Sigmoid colon (tissue), 7 donors: Measurements from ENCODE around the gene ORM1. TPM values are rescaled to one million over a fixed set of nuclear protein-coding genes. Genes with fewer than 3 reads are reported as not detected.

ENCODE experiments used
- DNase-seq: peaks from one replicate; pipeline ENCODE4 v3.0.0-alpha.2; 2019
- H3K27ac ChIP-seq, 4 donors: fragments of 200-600 bp; sonication (generic); one replicate each; pipeline ENCODE4 v1.5.1; 2016 to 2019; ENCODE audit warnings: mild to moderate bottlenecking in 1 of 4
- H3K27me3 ChIP-seq, 3 donors: fragments of 200-600 bp; sonication (generic); one replicate each; pipeline ENCODE4 v1.5.1; 2019; ENCODE audit warnings: mild to moderate bottlenecking in 1 of 3
- H3K36me3 ChIP-seq, 4 donors: fragments of 200-600 bp; sonication (generic); one replicate each; pipeline ENCODE4 v1.5.1; 2016 to 2019
- H3K4me1 ChIP-seq, 4 donors: fragments of 200-600 bp; sonication (generic); one replicate each; pipeline ENCODE4 v1.5.1; 2017 to 2019
- H3K4me3 ChIP-seq, 4 donors: fragments of 200-600 bp; sonication (generic); one replicate each; pipeline ENCODE4 v1.5.1; 2017 to 2019; ENCODE audit warnings: mild to moderate bottlenecking in 2 of 4, moderate library complexity in 1 of 4
- H3K9me3 ChIP-seq, 4 donors: fragments of 200-600 bp in 3 of 4; sonication (generic) in 3 of 4; one replicate each; pipeline versions ENCODE4 v1.5.1 to v1.6.1; 2013 to 2019
- EP300 ChIP-seq, 4 donors: sonication (generic); formaldehyde crosslinking; IDR thresholded peaks; one replicate each; pipeline ENCODE4 v1.6.1; 2017; ENCODE audit warnings: antibody characterized with exemption in 4 of 4
- POLR2A ChIP-seq, 2 donors: fragments of 450-650 bp; IDR thresholded peaks; one replicate each; pipeline ENCODE4 v1.6.1; 2016; ENCODE audit warnings: antibody characterized with exemption in 2 of 2, mild to moderate bottlenecking in 2 of 2, moderate library complexity in 2 of 2
- POLR2AphosphoS5 ChIP-seq, 4 donors: sonication (generic); formaldehyde crosslinking; IDR thresholded peaks; one replicate each; pipeline ENCODE4 v1.6.1; 2017; ENCODE audit warnings: antibody characterized with exemption in 4 of 4
- WGBS, 2 donors: extraction: QIAGEN DNeasy Blood & Tissue Kit; methylation state at CpG; one replicate each; pipeline ENCODE4 v1.1.7; 2013; 5-methylcytosine and 5-hydroxymethylcytosine counted together
- intact Hi-C: fragments of 100-400 bp; cut with DNase I; formaldehyde crosslinking; loops from one replicate; pipeline ENCODE4 v1.15.1; 2023
- polyA plus RNA-seq, 3 donors: library from polyadenylated mRNA; stranded (reverse); fragments of 200-250 nt; gene quantifications; one replicate each; pipeline ENCODE4 v1.2.3, GENCODE V29; 2013
- total RNA-seq, 4 donors: library from RNA; depleted of rRNA; stranded (reverse); fragments of >200 nt; gene quantifications; one replicate each; pipeline ENCODE4 v1.1.0, GENCODE V29; 2016
- TF ChIP-seq, protein P1 (sequence below), 4 experiments: fragments of 450-650 bp in 3 of 4; fragments of 200-600 bp in 1 of 4; IDR thresholded peaks; one replicate each; pipeline ENCODE4 v1.5.1; 2016 to 2019; ENCODE audit warnings: antibody characterized with exemption in 4 of 4, mild to moderate bottlenecking in 3 of 4, moderate library complexity in 2 of 4
- donor health status: healthy with polysubstance abuse.
- donor health status: Bipolar disorder and iron deficiency.
- donor health status: healthy.

The ORM1 gene
- total and polyA plus RNA-seq, 7 donors, result 1.1 to 1.8 TPM; not detected in 5

GRCh38 chr9:114347675-114348074, 24.8 kb downstream of the ORM1 start:
- H3K36me3 ChIP-seq, result peaks cover 16 to 80% (median 23%) of the 10 kb centered on the region in 4 donors
- DNase-seq, result no peak
- WGBS, 2 donors, result 71 to 86% methylated on average over 15 of the region's 15 CpGs
- peak overlapping the region in 3 of 4 donors; percentile 79 to 84 (median 83) for H3K27ac ChIP-seq
- TF ChIP-seq POLR2AphosphoS5 (IDR thresholded peaks at IDR 0.05), result peak in 2 of 4 donors; percentile 10 to 45
- TF ChIP-seq POLR2A (IDR thresholded peaks at IDR 0.05), result no peak
- intact Hi-C loops, result loop anchor here (2.0 kb wide), 3 partner anchors 41 to 157 kb away; partner anchors contain the start of gene WHRN
- no peaks in the 10 kb centered on the region for H3K9me3 ChIP-seq
- H3K4me1 ChIP-seq, result peaks cover 0 to 56% (median 40%) of the 10 kb centered on the region in 4 donors
- no peaks in the 10 kb centered on the region for H3K27me3 ChIP-seq
- H3K4me3 ChIP-seq, result no peak overlapping the region

GRCh38 chr9:114348261-114348905, 25.5 kb downstream of the ORM1 start:
- H3K27me3 ChIP-seq, result no peaks in the 10 kb centered on the region
- H3K4me1 ChIP-seq, result peaks cover 0 to 51% (median 36%) of the 10 kb centered on the region in 4 donors
- DNase-seq, result no peak
- peak overlapping the region; percentile 75 to 84 (median 81) for H3K27ac ChIP-seq
- intact Hi-C loops, result loop anchor here (2.0 kb wide), 3 partner anchors 40 to 156 kb away; partner anchors contain the start of gene WHRN
- TF ChIP-seq POLR2AphosphoS5 (IDR thresholded peaks at IDR 0.05), result no peak
- TF ChIP-seq EP300 (IDR thresholded peaks at IDR 0.05), result no peak
- H3K9me3 ChIP-seq, result no peaks in the 10 kb centered on the region
- 84 to 87% methylated on average over 12 of the region's 12 CpGs for WGBS, 2 donors
- peaks cover 14 to 80% (median 21%) of the 10 kb centered on the region in 4 donors for H3K36me3 ChIP-seq
- H3K4me3 ChIP-seq, result no peak overlapping the region

- no peaks in the 10 kb centered on the region for H3K27me3 ChIP-seq
- H3K4me3 ChIP-seq, result no peak overlapping the region
- no peaks in the 10 kb centered on the region for H3K9me3 ChIP-seq
- peak; percentile 95 for DNase-seq
- intact Hi-C loops, result loop anchor here (2.0 kb wide), 3 partner anchors 40 to 156 kb away; partner anchors contain the start of gene WHRN
- peaks cover 0 to 45% (median 30%) of the 10 kb centered on the region in 4 donors for H3K4me1 ChIP-seq
- H3K27ac ChIP-seq, result peak overlapping the region; percentile 75 to 84 (median 81)
- TF ChIP-seq POLR2AphosphoS5 (IDR thresholded peaks at IDR 0.05), result peak; percentile 28 to 80 (median 49)
- peak in 2 of 4 donors; percentile 43 to 78 for TF ChIP-seq EP300 (IDR thresholded peaks at IDR 0.05)
- TF ChIP-seq, protein P1, sequence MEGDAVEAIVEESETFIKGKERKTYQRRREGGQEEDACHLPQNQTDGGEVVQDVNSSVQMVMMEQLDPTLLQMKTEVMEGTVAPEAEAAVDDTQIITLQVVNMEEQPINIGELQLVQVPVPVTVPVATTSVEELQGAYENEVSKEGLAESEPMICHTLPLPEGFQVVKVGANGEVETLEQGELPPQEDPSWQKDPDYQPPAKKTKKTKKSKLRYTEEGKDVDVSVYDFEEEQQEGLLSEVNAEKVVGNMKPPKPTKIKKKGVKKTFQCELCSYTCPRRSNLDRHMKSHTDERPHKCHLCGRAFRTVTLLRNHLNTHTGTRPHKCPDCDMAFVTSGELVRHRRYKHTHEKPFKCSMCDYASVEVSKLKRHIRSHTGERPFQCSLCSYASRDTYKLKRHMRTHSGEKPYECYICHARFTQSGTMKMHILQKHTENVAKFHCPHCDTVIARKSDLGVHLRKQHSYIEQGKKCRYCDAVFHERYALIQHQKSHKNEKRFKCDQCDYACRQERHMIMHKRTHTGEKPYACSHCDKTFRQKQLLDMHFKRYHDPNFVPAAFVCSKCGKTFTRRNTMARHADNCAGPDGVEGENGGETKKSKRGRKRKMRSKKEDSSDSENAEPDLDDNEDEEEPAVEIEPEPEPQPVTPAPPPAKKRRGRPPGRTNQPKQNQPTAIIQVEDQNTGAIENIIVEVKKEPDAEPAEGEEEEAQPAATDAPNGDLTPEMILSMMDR (IDR thresholded peaks at IDR 0.05), result no peak
- 29 to 57% methylated on average over 9 of the region's 9 CpGs for WGBS, 2 donors
- peaks cover 14 to 82% (median 21%) of the 10 kb centered on the region in 4 donors for H3K36me3 ChIP-seq
These were observed 26.1 kb downstream of the ORM1 start for GRCh38 chr9:114348906-114349482.

GRCh38 chr9:114349713-114350480, 27.0 kb downstream of the ORM1 start:
- no peak overlapping the region for H3K4me3 ChIP-seq
- peaks cover 0 to 36% (median 22%) of the 10 kb centered on the region in 4 donors for H3K4me1 ChIP-seq
- no peaks in the 10 kb centered on the region for H3K9me3 ChIP-seq
- intact Hi-C loops, result loop anchor here (2.0 kb wide), 3 partner anchors 39 to 155 kb away; partner anchors contain the start of gene WHRN
- no peak for DNase-seq
- H3K27ac ChIP-seq, result peak overlapping the region; percentile 75 to 84 (median 81)
- WGBS, 2 donors, result 85 to 90% methylated on average over 10 of the region's 10 CpGs
- TF ChIP-seq POLR2AphosphoS5 (IDR thresholded peaks at IDR 0.05), result no peak
- TF ChIP-seq POLR2A (IDR thresholded peaks at IDR 0.05), result no peak
- no peak for TF ChIP-seq EP300 (IDR thresholded peaks at IDR 0.05)
- TF ChIP-seq, protein P1 (IDR thresholded peaks at IDR 0.05), result no peak
- H3K27me3 ChIP-seq, result no peaks in the 10 kb centered on the region
- H3K36me3 ChIP-seq, result peaks cover 14 to 91% (median 21%) of the 10 kb centered on the region in 4 donors

DNA sequence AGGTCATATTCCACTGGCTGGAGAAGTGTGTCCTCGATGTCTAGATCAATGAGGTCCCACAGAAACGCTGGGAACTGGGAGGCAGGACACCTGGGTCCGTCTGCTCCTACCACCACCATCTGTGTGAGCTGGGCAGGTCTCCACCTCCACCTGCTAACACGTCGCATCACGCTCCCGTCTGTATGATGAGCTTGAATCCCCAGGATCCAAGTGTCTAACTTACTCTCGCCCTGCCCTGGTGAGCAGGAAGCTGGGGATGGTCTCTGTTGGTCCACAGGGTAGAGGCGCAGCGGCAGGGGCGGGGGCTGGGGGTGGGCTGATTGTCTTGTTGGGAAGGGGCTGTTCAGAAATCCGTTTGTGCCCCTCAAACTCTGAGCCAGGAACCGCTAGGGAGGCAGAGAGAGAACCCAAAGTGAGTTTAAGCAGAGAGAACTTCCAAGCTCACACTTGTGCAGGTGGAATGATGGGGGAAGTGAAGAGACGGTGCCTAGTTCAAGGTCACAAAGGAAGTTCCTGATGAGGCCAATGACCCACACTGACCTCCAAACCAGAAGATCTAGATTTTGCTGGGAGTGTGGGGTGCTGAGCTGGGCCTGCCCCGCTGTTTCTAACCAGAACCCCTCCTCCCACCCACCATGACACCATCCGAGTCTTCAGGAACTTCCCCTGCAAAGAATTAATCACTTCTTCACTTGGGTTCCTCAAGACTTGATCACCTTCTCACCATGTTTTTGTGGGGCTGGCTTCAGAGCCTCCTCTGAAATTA, 27.9 kb downstream of the ORM1 start:
- intact Hi-C loops, result no loop called here

More for the DNA sequence above, 27.9 kb downstream of the ORM1 start:
- DNase-seq, result no peak
- Histone ChIP-seq H3K27me3 (no peaks in the 10 kb centered on the region), H3K9me3 (no peaks in the 10 kb centered on the region), H3K4me3 (no peak overlapping the region), H3K36me3 (peaks cover 7 to 92% (median 22%) of the 10 kb centered on the region in 4 donors), H3K4me1 (peaks cover 0 to 31% (median 21%) of the 10 kb centered on the region in 4 donors), H3K27ac (peak overlapping the region in 2 of 4 donors; percentile 83 to 84)
- 93 to 94% methylated on average over 16 of the region's 16 CpGs for WGBS, 2 donors
- TF ChIP-seq, protein P1 (IDR thresholded peaks at IDR 0.05), result no peak
- TF ChIP-seq EP300 (IDR thresholded peaks at IDR 0.05), result no peak
- TF ChIP-seq POLR2AphosphoS5 (IDR thresholded peaks at IDR 0.05), result no peak
- no peak for TF ChIP-seq POLR2A (IDR thresholded peaks at IDR 0.05)
